ENCODE results near the gene BACE2. TPM values are rescaled to one million over a fixed set of nuclear protein-coding genes. Genes with fewer than 3 reads are reported as not detected.
A peak's percentile ranks its signal among the peaks of the same experiment; 100 is the strongest.

The BACE2 gene
- total and polyA plus RNA-seq, 2 of the 13 experiments (the other 11 are each of a cell fraction or from before 2014, with no cell fraction given): 0.07 to 0.11 TPM

GRCh38 chr21:41322496-41323382 is 154.8 kb downstream of the BACE2 start (continued):
- TF ChIP-seq AHDC1 (CRISPR knock-in tag; IDR thresholded peaks at IDR 0.05; ENCODE audit: borderline replicate concordance) (peak; percentile 84), FOXP1 (IDR thresholded peaks at IDR 0.05) (no peak), FOXP1 (CRISPR knock-in tag; IDR thresholded peaks at IDR 0.05) (peak; percentile 86), ZNF574 (CRISPR knock-in tag; IDR thresholded peaks at IDR 0.05) (peak; percentile 70), ZKSCAN8 (CRISPR knock-in tag; IDR thresholded peaks at IDR 0.05; ENCODE audit: borderline replicate concordance) (0 out of 2 replicates have a peak, but pooled peaks have one; percentile 40), ZNF180 (CRISPR knock-in tag; IDR thresholded peaks at IDR 0.05; ENCODE audit: borderline replicate concordance, low read depth) (no peak), ZFP91 (CRISPR knock-in tag; IDR thresholded peaks at IDR 0.05; ENCODE audit: borderline replicate concordance) (peak; percentile 87; the same call in 1 of the 2 replicates), ZNF234 (CRISPR knock-in tag; conservative IDR thresholded peaks at IDR 0.05) (no peak), ZNF740 (CRISPR knock-in tag; IDR thresholded peaks at IDR 0.05) (no peak), ZNF619 (CRISPR knock-in tag; IDR thresholded peaks at IDR 0.05) (no peak), MIER3 (CRISPR knock-in tag; IDR thresholded peaks at IDR 0.05; ENCODE audit: borderline replicate concordance) (no peak; the same call in 1 of the 2 replicates), ZNF33B (CRISPR knock-in tag; IDR thresholded peaks at IDR 0.05) (no peak), SATB2 (CRISPR knock-in tag; IDR thresholded peaks at IDR 0.05) (no peak), POGZ (CRISPR knock-in tag; IDR thresholded peaks at IDR 0.05) (peak; percentile 64), RBFOX2 (IDR thresholded peaks at IDR 0.05; ENCODE audit: low read depth, low read length) (peak; percentile 23; the same call in 1 of the 2 replicates), TFDP1 (CRISPR knock-in tag; IDR thresholded peaks at IDR 0.05; ENCODE audit: borderline replicate concordance) (peak; percentile 63; the same call in 1 of the 2 replicates)
